PC-3 (cell line): Measurements from ENCODE around the gene ZFPL1. TPM values are rescaled to one million over a fixed set of nuclear protein-coding genes. Genes with fewer than 3 reads are reported as not detected.

ENCODE experiments used
- ATAC-seq: fragments of 200-7000 bp; cut with Tn5 transposase; 2 replicates; pipeline ENCODE4 v1.9.1; 2020; ENCODE audit warnings: mild to moderate bottlenecking, moderate library complexity
- BruUV-seq: library from RNA; stranded (reverse); fragments of 400-500 nt; replicated peaks from 2 replicates; lab custom pipeline; 2021; lab: Mats Ljungman, UMichigan
- CTCF ChIA-PET: fragments of 300-600 bp; sonication (Branson Sonifier 250); formaldehyde crosslinking; loops from one replicate; lab custom pipeline; 2022; ENCODE audit warnings: antibody characterized with exemption; lab: Charles Lee
- POLR2A ChIA-PET: fragments of 300-600 bp; sonication (Branson Sonifier 250); formaldehyde crosslinking; loops from one replicate; lab custom pipeline; 2022; ENCODE audit warnings: antibody characterized with exemption; ENCODE audit not compliant: unreplicated experiment; lab: Charles Lee
- DNase-seq: peaks from one replicate; pipeline ENCODE4 v3.0.0-alpha.2; 2015
- H2AFZ ChIP-seq: fragments of 300-600 bp; sonication (generic); 2 replicates; pipeline ENCODE4 v1.6.0; 2016; ENCODE audit warnings: antibody characterized with exemption, low read length
- H3F3A ChIP-seq: fragments of 300-600 bp; sonication (generic); one replicate; pipeline ENCODE4 v1.6.0; 2017; ENCODE audit warnings: antibody characterized with exemption, low read length, control low read depth, mild to moderate bottlenecking; ENCODE audit not compliant: unreplicated experiment
- H3K27ac ChIP-seq: fragments of 300-600 bp; sonication (generic); 2 replicates; pipeline ENCODE4 v1.5.1; 2016; ENCODE audit warnings: mild to moderate bottlenecking, low read length
- H3K27me3 ChIP-seq: fragments of 300-600 bp; sonication (generic); 2 replicates; pipeline ENCODE4 v1.6.1; 2016; ENCODE audit warnings: low read length, mixed read lengths
- H3K36me3 ChIP-seq: fragments of 300-600 bp; sonication (generic); 2 replicates; pipeline ENCODE4 v1.6.1; 2016; ENCODE audit warnings: low read depth, mixed run types, low read length, mixed read lengths
- H3K4me1 ChIP-seq: fragments of 300-600 bp; sonication (generic); 2 replicates; pipeline ENCODE4 v1.5.1; 2016; ENCODE audit warnings: low read length; ENCODE audit not compliant: insufficient read depth
- H3K4me2 ChIP-seq: fragments of 300-600 bp; sonication (generic); 2 replicates; pipeline ENCODE4 v1.6.0; 2016; ENCODE audit warnings: low read length
- H3K4me3 ChIP-seq: fragments of 300-600 bp; sonication (generic); 2 replicates; pipeline ENCODE4 v1.5.1; 2016; ENCODE audit warnings: mild to moderate bottlenecking, low read length, mixed read lengths
- H3K79me2 ChIP-seq: fragments of 300-600 bp; sonication (generic); 2 replicates; pipeline ENCODE4 v1.6.1; 2017; ENCODE audit warnings: low read length, mixed read lengths
- H3K9ac ChIP-seq: fragments of 300-600 bp; sonication (generic); 2 replicates; pipeline ENCODE4 v1.6.0; 2016; ENCODE audit warnings: mild to moderate bottlenecking, low read length
- H3K9me2 ChIP-seq: fragments of 300-600 bp; sonication (generic); replicated peaks from 2 replicates; pipeline ENCODE4 v1.6.1; 2016; ENCODE audit warnings: mixed run types, low read length, mixed read lengths
- H3K9me3 ChIP-seq: fragments of 300-600 bp; sonication (generic); 2 replicates; pipeline ENCODE4 v1.6.1; 2016; ENCODE audit warnings: low read length, mixed read lengths
- H4K20me1 ChIP-seq: fragments of 300-600 bp; sonication (generic); 2 replicates; pipeline ENCODE4 v1.6.1; 2016; ENCODE audit warnings: low read length, mixed read lengths
- EZH2 ChIP-seq: fragments of 300-600 bp; sonication (generic); IDR thresholded peaks from one replicate; pipeline ENCODE4 v1.6.1; 2017; ENCODE audit warnings: antibody characterized with exemption, mild to moderate bottlenecking, low read length; ENCODE audit not compliant: unreplicated experiment
- EZH2phosphoT487 ChIP-seq: fragments of 300-600 bp; sonication (generic); IDR thresholded peaks from 2 replicates; pipeline ENCODE4 v1.6.1; 2018; ENCODE audit warnings: mild to moderate bottlenecking, antibody characterized with exemption, low read length, borderline replicate concordance
- intact Hi-C: fragments of 100-400 bp; cut with micrococcal nuclease; formaldehyde crosslinking; loops from 2 replicates; pipeline ENCODE4 v1.9.0; 2023
- total RNA-seq: library from RNA; depleted of rRNA; stranded (reverse); fragments of >200 nt; gene quantifications from 2 replicates; pipeline ENCODE4 v1.2.3, GENCODE V29; 2014
- TF ChIP-seq, protein P1 (sequence below): fragments of 300-600 bp; sonication (generic); conservative IDR thresholded peaks from 2 replicates; pipeline ENCODE4 v1.5.1; 2017; ENCODE audit warnings: antibody characterized with exemption, low read depth, mild to moderate bottlenecking, low read length

Gene ZFPL1
- total RNA-seq, 1 experiment from 2014 or later: 103 TPM

DNA sequence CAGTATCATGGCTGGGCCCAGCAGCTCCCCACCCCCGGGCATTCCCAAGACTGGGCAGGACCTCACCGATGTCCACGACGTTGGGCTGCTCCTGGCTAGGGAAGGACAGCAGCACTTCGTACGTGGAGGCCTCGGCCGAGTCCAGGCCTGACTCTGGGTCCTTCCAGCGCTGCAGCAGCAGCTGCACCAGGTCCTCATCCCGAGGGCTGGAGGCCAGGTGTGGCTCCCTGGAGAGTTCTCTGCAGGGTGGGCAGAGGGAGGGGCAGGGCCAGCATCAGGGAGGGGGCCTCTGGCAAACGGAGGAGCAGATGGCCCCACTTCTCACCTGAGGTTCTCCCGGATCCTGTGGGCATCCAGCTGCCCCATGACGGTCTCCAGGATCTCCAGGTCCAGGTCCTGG is 26.0 kb upstream of the ZFPL1 start:
- Histone ChIP-seq H3K27me3 (no peaks in the 10 kb centered on the region), H3F3A (no peaks in the 10 kb centered on the region), H3K79me2 (no peaks in the 10 kb centered on the region), H3K27ac (no peak overlapping the region), H3K36me3 (no peaks in the 10 kb centered on the region), H2AFZ (no peak overlapping the region), H3K9me2 (no peaks in the 10 kb centered on the region), H3K9ac (no peak overlapping the region), H3K4me2 (no peak overlapping the region), H3K9me3 (no peaks in the 10 kb centered on the region), H4K20me1 (no peaks in the 10 kb centered on the region), H3K4me3 (no peak overlapping the region), H3K4me1 (no peaks in the 10 kb centered on the region)
- intact Hi-C loops: no loop called here
- TF ChIP-seq, protein P1, sequence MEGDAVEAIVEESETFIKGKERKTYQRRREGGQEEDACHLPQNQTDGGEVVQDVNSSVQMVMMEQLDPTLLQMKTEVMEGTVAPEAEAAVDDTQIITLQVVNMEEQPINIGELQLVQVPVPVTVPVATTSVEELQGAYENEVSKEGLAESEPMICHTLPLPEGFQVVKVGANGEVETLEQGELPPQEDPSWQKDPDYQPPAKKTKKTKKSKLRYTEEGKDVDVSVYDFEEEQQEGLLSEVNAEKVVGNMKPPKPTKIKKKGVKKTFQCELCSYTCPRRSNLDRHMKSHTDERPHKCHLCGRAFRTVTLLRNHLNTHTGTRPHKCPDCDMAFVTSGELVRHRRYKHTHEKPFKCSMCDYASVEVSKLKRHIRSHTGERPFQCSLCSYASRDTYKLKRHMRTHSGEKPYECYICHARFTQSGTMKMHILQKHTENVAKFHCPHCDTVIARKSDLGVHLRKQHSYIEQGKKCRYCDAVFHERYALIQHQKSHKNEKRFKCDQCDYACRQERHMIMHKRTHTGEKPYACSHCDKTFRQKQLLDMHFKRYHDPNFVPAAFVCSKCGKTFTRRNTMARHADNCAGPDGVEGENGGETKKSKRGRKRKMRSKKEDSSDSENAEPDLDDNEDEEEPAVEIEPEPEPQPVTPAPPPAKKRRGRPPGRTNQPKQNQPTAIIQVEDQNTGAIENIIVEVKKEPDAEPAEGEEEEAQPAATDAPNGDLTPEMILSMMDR: no peak
- TF ChIP-seq EZH2 (no peak), EZH2phosphoT487 (no peak)
- ChIA-PET CTCF (no interaction called here), POLR2A (no interaction called here)
- DNase-seq (no peak), ATAC-seq (no peak)
- no TSS peak for BruUV-seq

- CTCF ChIA-PET: no interaction called here
- H3K4me1 ChIP-seq: no peaks in the 10 kb centered on the region
- no peak within 1 kb of the TSS for H3K4me2 ChIP-seq
- H3K79me2 ChIP-seq: no peaks in the 10 kb centered on the region
- no peaks in the 10 kb centered on the region for H3K9me2 ChIP-seq
- no peaks in the 10 kb centered on the region for H3K27me3 ChIP-seq
- H3F3A ChIP-seq: no peaks in the 10 kb centered on the region
- no peak for ATAC-seq
- no peak for DNase-seq
- TF ChIP-seq EZH2: no peak
- no peak for TF ChIP-seq EZH2phosphoT487
- TF ChIP-seq, protein P1: no peak
- no peak within 1 kb of the TSS for H3K9ac ChIP-seq
- BruUV-seq: no TSS peak
- no peaks in the 10 kb centered on the region for H4K20me1 ChIP-seq
- H3K27ac ChIP-seq: no peak within 1 kb of the TSS
- H3K4me3 ChIP-seq: no peak within 1 kb of the TSS
- H2AFZ ChIP-seq: no peak within 1 kb of the TSS
- POLR2A ChIA-PET: no interaction called here
- no peaks in the 10 kb centered on the region for H3K36me3 ChIP-seq
- intact Hi-C loops: no loop called here
- H3K9me3 ChIP-seq: no peaks in the 10 kb centered on the region
These were observed 25.5 kb upstream of the ZFPL1 start, which contains the start of gene NAALADL1 for GRCh38 chr11:65058419-65059054. Gene NAALADL1, minus strand, starts transcription at chr11:65058553. Its CDS starts 32 bp downstream, at chr11:65058521.

DNA sequence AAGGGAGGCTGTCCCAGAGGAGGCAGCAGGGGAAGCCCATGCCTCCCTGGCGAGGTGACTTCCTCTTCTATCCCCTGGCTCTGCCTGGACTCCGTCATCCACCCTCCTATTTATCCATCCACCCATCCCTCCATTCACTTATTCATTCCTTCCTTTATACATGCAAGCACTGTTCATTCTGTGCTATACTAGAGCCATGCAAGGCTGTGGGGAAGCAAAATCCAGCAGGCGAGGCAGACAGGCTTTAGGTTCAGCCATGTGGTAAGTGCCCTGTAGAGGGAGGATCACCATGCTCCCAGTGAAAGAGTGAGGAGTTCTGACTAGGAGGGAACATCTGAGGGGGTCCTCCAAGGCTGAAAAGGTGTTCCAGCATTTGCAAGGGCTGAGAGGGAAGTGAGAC is 24.5 kb upstream of the ZFPL1 start:
- Histone ChIP-seq H2AFZ (no peak overlapping the region), H3K27ac (no peak overlapping the region), H3K4me2 (no peak overlapping the region), H3K36me3 (no peaks in the 10 kb centered on the region), H3K9me3 (no peaks in the 10 kb centered on the region), H3K4me3 (no peak overlapping the region), H3K79me2 (no peaks in the 10 kb centered on the region), H3K9ac (no peak overlapping the region), H3K9me2 (no peaks in the 10 kb centered on the region), H3F3A (no peaks in the 10 kb centered on the region), H3K27me3 (no peaks in the 10 kb centered on the region), H4K20me1 (no peaks in the 10 kb centered on the region), H3K4me1 (no peaks in the 10 kb centered on the region)
- DNase-seq (no peak), ATAC-seq (no peak)
- TF ChIP-seq EZH2phosphoT487 (no peak), EZH2 (no peak)
- TF ChIP-seq, protein P1: no peak
- no TSS peak for BruUV-seq
- intact Hi-C loops: no loop called here
- ChIA-PET POLR2A (no interaction called here), CTCF (no interaction called here)
